Measurements from ENCODE around the gene GRK1.
A peak's percentile ranks its signal among the peaks of the same experiment; 100 is the strongest.

Gene GRK1

DNA sequence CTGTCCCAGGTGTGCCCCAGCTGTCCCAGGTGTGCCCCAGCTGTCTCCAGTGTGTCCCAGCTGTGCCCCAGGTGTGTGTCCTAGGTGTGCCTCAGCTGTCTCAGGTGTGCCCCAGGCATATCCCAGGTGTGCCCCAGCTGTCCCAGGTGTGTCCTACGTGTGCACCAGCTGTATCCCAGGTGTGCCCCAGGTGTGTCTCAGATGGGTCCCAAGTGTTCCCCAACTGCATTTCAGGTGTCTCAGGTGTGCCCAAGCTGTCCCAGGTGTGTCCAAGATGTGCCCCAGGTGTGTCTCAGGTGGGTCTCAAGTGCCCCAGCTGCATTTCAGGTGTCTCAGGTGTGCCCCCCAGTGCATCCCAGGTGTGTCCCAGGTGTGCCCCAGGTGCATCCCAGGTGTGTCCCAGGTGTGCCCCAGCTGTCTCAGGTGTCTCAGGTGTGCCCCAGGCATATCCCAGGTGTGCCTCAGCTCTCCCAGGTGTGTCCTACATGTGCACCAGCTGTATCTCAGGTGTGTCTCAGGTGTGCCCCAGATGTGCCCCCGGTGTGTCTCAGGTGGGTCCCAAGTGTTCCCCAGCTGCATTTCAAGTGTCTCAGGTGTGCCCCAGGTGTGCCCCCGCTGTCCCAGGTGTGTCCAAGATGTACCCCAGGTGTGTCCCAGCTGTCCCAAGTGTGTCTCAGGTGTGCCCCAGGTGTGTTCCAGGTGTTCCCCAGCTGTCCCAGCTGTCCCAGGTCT is 1.3 kb upstream of the GRK1 start:
- DNase-seq (ENCODE audit: low spot score): no peak

DNA sequence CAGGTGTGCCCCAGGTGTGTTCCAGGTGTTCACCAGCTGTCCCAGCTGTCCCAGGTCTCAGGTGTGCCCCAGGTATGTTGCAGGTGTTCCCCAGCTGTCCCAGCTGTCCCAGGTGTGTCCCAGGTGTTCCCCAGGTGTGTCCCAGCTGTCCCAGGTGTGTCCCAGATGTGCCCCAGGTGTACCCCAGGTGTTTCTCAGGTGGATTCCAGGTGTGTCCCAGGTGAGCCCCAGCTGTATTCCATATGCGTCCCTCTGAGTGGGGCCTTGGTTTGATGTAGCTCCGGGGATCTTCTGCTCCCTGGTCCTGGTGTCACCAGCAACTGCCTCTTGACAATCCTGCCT is 719 bp upstream of the GRK1 start:
- DNase-seq (ENCODE audit: low spot score): no peak

DNA sequence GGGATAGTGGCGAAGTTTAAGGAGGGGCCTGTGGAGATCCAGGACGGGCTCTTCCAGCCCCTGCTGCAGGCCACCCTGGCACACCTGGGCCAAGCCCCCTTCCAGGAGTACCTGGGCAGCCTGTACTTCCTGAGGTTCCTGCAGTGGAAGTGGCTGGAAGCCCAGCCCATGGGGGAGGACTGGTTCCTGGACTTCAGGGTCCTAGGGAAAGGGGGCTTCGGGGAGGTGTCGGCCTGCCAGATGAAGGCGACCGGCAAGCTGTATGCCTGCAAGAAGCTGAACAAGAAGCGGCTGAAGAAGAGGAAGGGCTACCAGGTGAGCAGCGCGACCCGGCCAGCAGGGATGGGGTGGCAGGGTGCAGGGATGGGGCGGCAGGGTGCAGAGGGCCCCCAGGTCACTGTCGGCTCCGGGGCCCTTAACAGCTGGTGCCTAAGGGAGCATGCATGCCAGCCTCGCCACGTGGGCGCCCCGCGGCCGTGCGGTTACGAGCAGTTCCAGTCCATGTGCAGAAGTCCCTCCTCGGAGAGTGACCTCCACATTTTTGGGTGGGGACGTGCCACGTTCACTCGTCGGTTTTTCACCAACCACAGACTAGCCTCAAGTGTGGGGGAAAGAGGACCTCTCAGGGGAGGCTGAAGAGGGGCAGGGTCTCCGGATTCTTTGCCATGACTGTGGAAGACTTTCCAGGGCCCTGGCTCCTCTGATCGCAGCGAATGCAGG is 912 bp downstream of the GRK1 start:
- DNase-seq (ENCODE audit: low spot score): no peak

DNA sequence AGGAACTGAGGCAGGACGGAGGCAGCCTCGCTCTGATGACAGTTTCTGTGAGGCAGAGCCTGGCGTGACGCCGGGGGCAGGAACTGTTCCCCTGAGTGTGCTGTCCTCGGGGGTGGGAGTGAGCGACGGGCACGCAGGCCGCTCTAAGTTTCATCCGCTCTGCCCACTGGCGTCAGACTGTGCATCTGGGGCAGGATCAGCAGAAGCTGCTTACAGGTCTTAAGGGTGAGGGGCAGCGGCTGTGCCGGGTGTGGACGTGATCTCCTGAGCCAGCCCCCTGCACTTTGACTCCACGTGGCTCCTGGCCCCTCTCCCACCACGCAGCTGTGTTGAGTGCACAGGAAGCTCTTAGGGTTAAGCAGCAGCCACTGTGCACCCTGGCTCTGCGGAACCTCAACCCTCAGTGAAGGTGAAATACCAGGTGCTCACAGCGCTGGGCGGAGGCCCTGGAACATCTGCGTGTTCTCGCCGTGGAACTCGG is 1.5 kb downstream of the GRK1 start:
- no peak for DNase-seq (ENCODE audit: low spot score)

GRCh38 chr13:113669231-113669754 is 2.3 kb downstream of the GRK1 start:
- no peak for DNase-seq (ENCODE audit: low spot score)

DNA sequence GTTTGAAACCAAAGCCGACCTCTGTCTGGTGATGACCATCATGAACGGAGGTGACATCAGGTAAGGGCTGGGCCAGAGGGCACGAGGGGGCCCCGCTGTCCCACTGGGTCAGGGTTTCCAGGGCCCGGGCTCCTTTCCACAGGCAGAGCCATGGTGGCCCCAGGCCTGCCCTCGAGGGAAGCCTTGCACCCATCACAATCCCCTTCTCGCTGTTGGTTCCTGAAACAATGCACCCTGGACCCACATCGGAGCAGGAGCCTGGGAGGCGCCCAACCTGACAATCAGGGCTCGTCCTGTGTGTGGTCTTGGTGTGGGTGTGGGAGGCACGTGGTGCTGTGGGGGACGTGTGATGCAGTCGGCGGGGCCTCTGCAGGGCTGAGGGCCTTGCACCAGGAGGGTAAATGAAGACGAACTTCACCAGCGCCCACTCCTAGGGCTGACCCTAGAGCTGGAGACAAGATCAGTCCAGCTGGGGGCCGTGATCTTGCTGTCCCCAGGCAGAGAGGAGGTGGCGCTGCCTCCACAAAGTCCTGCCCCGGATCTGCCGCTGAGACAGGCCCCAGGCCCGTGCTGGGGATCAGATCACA is 2.8 kb downstream of the GRK1 start:
- no peak for DNase-seq (ENCODE audit: low spot score)

DNA sequence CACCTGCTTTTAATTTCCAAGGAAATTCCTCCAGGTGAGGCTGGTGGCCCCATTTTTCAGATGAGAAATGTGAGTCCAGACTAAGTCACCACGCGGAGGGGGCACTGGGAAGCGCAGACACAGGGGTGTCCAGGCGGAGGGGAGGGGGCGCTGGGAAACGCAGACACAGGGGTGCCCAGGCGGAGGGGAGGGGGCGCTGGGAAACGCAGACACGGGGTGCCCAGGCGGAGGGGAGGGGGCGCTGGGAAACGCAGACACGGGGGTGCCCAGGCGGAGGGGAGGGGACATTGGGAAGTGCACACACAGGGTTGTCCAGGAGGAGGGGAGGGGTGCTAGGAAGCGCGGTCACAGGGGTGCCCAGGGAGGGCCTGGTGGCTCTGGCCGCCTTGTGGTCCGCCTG is 3.5 kb downstream of the GRK1 start:
- DNase-seq (ENCODE audit: low spot score): no peak

GRCh38 chr13:113671066-113672001 is 4.3 kb downstream of the GRK1 start:
- no peak for DNase-seq (ENCODE audit: low spot score)

- DNase-seq (ENCODE audit: low spot score): no peak
These were observed 5.1 kb downstream of the GRK1 start for GRCh38 chr13:113672002-113672651.

DNA sequence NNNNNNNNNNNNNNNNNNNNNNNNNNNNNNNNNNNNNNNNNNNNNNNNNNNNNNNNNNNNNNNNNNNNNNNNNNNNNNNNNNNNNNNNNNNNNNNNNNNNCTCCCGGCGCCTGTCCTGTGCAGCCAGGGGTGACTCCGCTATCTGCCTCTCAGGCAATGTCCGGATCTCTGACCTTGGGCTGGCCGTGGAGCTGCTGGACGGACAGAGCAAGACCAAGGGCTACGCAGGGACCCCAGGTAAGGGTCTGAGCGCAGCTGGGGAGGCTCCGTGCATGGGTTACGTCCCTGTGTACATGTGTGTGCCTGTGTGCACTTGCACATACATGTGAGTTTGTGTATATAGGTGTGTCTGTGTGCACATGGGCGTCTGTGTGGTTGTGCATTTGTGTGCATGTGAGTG is 55.9 kb downstream of the GRK1 start:
- no peak for DNase-seq (ENCODE audit: low spot score)

DNA sequence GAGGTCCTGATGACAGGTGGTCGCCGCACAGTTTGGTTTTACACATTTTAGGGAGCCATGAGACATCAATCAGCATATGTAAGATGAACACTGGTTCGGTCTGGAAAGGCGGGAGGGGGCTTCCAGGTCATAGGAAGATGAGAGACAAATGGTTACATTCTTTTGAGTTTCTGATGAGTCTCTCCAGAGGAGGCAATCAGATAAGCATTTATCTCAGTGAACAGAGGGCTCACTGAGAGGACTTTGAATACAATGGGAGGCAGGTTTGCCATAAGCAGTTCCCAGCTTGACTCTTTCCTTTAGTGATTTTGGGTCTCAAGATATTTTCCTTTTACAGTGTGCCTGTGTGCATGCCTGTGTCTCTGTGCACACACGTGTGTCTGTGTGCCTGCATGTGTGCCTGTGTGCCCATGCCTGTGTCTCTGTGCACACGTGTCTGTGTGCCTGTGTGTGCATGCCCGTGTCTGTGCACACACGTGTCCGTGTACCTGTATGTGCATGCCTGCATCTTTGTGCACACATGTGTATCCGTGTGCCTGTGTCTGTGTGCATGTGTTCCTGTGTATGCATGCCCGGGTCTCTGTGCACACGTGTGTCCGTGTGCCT is 56.5 kb downstream of the GRK1 start:
- no peak for DNase-seq (ENCODE audit: low spot score)

- no peak for DNase-seq (ENCODE audit: low spot score)
These were observed 57.2 kb downstream of the GRK1 start for GRCh38 chr13:113724016-113724758.

DNA sequence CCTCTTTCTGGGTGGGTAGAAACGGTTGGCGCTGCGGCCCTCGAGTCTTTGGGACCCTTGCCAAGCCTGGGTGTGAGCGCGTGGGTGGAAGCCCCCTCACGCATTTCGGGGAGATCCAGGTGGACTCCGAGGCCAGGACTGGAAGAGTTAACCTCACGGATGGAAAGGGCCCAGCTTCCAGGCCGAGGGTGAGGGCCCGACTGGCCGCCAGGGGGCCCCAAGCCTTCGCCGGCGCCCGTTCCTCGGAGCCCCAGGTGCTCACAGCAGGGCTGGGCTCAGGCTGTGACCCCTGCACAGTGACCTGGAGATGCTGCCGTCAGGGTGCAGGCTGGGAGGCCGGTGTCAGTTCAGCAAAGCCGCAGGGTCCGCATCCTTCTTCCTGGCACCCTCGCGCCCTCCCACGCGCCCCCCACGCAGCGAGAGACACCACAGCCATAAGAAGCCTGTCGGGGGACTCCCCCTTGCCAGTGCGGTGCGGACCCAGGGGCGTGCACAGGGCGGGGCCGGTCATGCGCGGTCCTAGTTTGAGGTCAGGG is 57.8 kb downstream of the GRK1 start:
- peak; percentile 85 for DNase-seq (ENCODE audit: low spot score)

DNA sequence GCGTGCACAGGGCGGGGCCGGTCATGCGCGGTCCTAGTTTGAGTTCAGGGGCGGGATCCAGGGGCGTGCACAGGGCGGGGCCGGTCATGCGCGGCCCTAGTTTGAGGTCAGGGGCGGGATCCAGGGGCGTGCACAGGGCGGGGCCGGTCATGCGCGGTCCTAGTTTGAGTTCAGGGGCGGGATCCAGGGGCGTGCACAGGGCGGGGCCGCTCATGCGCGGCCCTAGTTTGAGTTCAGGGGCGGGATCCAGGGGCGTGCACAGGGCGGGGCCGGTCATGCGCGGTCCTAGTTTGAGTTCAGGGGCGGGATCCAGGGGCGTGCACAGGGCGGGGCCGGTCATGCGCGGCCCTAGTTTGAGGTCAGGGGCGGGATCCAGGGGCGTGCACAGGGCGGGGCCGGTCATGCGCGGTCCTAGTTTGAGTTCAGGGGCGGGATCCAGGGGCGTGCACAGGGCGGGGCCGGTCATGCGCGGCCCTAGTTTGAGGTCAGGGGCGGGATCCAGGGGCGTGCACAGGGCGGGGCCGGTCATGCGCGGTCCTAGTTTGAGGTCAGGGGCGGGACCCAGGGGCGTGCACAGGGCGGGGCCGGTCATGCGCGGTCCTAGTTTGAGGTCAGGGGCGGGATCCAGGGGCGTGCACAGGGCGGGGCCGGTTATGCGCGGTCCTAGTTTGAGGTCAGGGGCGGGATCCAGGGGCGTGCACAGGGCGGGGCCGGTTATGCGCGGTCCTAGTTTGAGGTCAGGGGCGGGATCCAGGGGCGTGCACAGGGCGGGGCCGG is 58.5 kb downstream of the GRK1 start:
- DNase-seq (ENCODE audit: low spot score): peak; percentile 60

DNA sequence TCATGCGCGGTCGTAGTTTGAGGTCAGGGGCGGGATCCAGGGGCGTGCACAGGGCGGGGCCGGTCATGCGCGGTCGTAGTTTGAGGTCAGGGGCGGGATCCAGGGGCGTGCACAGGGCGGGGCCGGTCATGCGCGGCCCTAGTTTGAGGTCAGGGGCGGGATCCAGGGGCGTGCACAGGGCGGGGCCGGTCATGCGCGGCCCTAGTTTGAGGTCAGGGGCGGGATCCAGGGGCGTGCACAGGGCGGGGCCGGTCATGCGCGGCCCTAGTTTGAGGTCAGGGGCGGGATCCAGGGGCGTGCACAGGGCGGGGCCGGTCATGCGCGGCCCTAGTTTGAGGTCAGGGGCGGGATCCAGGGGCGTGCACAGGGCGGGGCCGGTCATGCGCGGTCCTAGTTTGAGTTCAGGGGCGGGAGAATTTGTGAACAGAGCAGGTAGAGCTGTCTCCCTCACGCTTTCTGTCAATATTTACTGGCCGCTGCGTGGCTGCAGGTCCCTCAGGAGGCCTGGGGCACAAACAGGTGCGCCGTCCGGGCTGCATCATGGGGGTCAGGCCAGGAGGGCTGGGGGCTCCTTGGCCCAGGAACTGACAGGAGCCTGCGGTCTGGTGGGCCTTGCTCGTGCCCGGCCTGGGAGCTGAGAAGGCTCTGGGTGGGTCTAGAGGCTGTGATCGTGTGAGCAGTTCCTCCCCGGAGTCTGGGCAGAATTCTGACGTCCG is 59.2 kb downstream of the GRK1 start:
- DNase-seq (ENCODE audit: low spot score): peak; percentile 14

DNA sequence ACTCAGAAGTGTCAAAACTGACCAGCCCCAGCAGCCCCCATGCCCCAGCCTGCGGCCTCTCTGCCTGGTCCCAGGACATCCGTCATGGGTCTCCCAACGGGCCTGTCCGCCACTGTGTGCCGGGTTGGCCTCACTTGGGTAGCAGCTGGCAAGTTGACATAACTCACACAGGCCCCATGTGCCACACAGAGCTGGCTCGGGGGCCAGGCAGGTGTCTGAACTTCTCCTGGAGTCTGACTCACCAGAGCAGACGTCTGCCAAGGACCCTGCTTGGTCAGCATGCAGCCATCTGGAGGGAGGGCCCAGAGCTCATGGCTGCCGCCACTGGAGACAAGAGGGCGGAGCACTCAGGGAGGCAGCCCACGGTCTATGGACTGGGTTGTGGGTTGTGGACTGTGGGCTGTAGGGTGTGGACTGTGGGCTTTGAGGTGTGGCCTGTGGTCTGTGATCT is 60.0 kb downstream of the GRK1 start:
- no peak for DNase-seq (ENCODE audit: low spot score)

DNA sequence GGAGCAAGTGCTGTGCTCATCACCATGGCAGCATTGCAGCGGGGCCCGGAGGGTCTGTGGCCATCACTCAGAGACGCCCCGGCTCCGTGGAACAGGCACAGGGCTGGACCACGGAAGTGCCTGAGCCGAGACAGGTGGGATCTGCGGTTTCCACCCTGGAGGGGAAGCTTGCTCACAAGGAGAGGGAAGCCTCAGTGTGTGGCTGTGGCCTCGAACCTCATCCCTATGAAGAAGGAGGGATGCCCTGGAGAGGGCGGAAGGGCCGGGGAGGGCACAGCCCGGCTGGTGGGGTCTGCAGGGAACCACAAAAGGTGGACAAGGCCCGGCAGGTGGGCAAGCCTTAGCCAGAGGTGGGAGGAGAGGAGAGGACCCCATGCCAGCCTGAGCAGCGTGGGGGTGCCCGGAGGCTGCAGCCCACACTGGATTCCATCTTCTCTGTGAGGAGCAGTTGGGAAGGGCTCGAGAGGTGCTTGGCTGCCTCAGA is 61.6 kb downstream of the GRK1 start:
- no peak for DNase-seq (ENCODE audit: low spot score)

Data from CD4-positive, alpha-beta T cell treated with Interleukin-2 at 100 ng/mL for 4 hours (primary cell).